NCI-H2171 treated with DMSO at 0.1 percent for 48 hours (cell line): Measurements from ENCODE around the gene JAML.

Source experiments
- DNase-seq: peaks from one replicate; lab custom pipeline; 2025; lab: John Stamatoyannopoulos, UW

The JAML gene

GRCh38 chr11:118239509-118240205, 14.8 kb upstream of the JAML start:
- DNase-seq, result peak; percentile 55

DNA sequence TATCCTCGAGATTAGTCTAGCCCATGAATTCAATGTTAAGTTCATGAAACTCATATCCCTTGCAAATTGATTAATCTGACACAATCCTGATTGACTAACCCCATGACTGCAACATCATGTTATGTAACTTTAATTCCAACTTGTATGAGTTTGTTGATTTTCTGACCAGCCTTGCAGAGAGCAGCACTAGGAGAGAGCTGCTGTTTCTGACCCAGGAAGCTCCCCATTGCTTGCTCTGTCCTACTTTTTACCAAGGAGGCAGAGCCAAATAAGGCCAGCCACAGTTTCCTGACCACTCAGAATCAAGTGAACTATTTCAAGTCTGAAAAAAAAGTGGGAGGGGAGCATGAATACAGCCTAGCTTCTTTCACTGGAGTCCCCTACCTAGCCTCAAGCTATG, 14.1 kb upstream of the JAML start:
- no peak for DNase-seq

DNA sequence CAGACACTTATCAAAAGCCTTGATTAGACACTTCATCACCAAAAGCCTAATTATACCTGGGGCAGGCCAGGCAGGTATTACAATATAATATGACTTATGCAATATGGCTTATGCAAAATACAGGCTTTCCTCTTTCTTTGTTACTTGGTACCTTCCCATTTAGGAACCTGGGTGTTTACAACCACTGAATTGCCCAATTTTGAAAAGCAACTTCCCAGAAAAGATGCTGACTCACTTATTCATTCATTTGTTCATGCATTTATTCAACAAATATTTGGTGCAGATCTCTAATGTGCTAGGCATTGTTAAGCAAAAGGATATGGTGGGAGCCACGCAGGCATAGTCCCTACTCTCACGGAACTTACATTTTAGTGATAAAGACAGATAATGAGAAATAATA, 13.6 kb upstream of the JAML start:
- DNase-seq, result no peak

DNA sequence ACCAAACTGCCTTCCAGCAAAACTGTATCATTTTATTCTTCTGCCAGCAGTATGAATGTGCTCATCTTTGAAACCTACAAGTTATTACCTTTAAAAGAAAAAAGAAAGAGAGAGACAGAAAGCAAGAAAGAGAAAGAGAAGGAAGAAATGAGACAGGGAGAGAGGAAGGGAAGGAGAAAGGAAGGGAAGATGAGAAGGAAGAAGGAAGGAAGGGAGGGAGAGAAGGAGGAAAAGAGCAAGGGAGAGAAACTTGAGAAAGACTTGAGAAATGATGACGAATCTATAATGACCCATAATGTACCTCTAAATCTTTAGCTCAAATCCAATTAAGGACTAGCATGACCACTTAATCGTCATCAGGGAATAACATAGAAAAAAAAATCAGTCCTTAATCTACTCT, 11.4 kb upstream of the JAML start:
- no peak for DNase-seq

GRCh38 chr11:118234833-118235232, 10.0 kb upstream of the JAML start:
- DNase-seq, result no peak

DNA sequence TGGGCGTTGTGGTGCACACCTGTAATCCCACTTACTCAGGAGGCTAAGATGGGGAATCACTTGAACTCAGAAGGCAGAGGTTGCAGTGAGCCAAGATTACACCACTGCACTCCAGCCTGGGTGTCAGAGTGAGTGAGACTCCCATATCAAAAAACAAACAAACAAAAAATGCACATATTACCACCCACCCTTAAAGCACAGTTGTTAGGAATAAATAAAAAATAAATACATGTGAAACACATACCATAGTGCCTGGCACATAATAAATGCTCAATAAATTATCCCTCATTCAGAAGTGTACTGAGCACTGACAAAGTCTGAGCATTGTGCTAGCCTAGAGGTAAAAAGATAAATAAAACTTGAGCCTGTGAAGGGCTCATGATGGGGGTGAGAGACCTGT, 9.0 kb upstream of the JAML start:
- no peak for DNase-seq

DNA sequence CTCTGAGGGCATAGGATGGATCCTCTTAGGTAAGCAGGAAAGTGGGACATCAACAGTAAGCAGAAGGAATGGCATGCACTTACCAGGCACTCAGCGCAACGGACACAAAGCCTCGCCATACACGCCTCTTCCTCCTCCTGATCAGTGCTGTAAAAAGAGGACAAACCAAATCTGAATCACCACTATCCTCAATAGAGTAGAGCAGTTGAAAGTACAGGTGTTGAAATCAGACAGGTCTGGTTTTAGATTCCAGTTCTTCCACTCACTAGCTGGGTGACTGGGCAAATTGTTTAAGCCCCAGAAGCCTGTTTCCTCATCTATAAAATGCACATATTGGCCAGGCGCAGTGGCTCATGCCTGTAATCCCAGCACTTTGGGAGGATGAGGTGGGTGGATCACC, 8.6 kb upstream of the JAML start:
- no peak for DNase-seq

DNA sequence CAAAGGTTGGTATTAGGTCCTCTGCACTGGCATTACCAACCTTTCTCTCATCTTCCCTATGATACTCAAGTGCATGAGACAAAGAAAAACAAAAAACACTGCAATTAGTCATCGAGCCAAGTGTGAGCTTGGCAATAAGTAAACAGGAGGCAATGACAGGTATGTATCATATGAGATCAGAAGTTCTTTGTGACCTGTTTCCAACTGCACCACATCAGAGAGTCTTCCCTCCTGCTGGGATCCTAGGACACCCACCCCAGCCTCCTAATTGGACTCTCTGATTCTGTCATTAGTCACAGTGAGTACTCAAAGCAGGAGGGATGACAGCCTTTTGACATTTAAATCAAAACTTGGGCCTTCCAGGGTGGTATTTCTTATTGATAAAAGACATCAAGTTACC, 7.8 kb upstream of the JAML start:
- no peak for DNase-seq

DNA sequence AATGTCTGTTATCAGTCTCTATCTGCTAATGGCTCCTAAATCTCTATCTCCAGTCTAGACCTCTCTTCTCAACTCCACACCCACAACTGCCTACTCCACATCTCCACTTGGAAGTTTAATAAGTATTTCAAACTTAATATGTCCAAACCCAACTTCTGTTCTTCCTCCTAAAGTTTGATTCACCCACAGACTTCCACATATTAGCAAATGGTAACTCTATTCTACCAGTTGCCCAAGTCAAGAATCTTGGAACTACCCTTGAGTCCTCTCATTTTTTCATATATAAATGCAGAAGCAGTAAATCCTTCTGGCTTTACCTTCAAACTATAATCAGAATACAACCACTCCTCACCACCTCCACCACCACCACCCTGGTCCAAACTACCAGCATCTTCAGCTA, 6.7 kb upstream of the JAML start:
- DNase-seq, result no peak

DNA sequence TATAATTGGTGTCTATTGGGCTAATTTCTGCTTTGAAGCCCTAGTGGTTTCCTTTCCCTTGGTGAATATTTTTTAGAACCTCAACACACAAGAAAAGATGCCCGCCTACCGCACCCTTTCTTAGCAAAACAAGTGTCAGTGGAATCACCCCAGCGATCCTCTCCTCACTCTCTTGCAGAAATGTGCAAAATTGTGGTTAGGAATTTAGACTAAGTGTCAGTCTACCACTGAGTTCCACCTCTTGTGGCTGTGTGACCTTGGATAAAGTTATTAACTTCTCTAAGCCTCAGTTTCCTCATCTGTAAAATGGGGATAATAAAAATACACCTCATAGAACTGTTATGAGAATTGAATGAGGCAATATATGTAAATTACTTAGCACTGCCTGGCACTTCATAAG, 5.3 kb upstream of the JAML start:
- DNase-seq, result no peak

- DNase-seq, result no peak
Observed at GRCh38 chr11:118229274-118229847, 4.5 kb upstream of the JAML start.

- no peak for DNase-seq
Observed at GRCh38 chr11:118227865-118228785, 3.3 kb upstream of the JAML start.

DNA sequence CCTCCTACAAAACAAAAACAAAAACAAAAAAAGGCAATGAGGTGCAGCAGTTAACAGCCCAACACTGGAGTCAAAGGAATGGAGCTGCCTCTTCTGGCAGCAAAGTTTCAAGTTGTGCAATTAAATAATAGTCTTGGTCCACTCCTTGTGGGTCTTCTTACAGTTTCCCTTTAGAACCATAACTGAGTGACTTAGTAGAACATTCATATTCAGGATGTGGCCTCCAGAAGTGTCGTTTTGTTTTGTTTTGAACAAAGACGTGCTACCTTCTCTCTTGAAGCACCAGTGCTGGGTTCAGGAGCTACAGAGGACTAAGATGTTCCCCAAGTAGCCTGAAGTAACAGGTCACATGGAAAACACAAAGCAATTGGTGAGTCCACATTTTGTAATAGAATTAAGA, 2.0 kb upstream of the JAML start:
- DNase-seq, result no peak

- no peak for DNase-seq
Observed at GRCh38 chr11:118226296-118226695, 1.5 kb upstream of the JAML start.

- no peak for DNase-seq
Observed at GRCh38 chr11:118223992-118224391, 819 bp downstream of the JAML start.

DNA sequence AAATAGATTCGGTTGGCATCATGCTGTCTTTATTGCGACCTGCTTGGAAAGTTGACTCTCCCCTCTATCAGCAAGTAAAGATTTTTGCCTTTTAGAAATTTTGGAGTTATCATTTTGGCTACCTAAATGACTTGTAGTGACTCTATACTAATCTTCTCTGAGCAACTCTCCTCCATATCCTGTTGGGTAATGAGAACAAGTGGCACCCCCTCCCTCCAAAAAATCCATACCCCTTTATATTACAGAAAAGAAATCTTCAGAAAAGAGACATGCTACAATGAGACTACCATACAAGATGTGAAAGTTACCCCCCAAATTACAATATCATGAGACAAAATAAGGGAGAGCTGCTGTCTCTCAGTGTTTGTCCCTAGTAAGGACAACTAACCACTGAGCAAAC, 1.2 kb downstream of the JAML start:
- DNase-seq, result no peak

DNA sequence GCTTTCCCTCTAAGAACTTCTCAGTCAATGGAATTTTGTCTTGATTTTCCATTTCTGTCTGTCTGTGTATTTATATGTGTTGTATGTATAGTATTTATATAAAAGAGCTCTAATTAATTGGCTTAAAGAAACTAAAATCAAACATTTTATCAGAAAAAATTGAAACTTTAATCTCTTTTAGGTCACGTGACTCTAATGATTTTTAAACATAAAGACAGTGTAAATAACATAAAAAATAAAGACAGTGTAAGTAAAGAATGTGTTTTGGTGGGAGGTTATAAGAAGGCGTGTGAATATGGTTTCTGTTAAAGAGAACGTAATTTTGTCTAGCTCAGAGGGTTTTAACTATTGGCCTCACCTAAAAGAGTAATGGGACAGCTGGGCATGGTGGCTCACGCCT, 2.4 kb downstream of the JAML start:
- no peak for DNase-seq

DNA sequence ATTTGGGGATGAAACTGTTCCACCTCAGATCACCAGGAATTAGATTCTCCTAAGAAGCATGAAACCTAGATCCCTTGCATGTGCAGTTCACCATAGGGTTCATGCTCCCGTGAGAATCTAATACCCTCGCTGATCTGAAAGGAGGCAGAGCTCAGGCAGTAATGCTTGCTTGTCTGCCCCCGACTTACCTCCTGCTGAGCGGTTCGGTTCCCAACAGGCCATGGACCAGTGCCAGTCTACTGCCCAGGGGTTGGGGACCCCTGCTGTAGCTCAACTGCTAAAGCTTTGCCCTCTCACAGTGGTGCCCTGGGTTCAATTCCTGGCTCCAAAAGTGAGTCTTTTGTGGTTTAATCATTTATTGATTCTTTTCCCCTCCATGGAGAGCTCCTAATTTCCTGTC, 3.4 kb downstream of the JAML start:
- no peak for DNase-seq

GRCh38 chr11:118219732-118220131, 5.1 kb downstream of the JAML start:
- no peak for DNase-seq

GRCh38 chr11:118219244-118219643, 5.6 kb downstream of the JAML start:
- no peak for DNase-seq

DNA sequence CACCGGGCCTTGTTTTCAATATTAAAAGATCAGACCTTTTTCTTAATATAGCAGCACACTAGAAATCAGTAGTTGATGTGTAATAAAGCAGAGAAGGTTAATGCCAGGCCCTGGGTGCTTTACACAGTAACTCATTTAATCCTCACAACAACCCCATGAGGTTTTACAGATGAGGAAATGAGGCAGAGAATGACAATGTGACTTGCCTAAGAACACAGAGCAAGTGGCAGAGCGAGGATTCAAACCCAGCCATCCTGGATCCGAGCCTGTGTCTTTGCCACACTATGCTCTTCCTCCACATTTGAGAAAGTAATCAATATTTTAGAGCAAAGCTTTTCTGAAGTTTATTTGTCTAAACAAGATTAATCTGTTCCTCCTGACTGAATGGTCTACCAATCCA, 7.2 kb downstream of the JAML start:
- no peak for DNase-seq

GRCh38 chr11:118216621-118217481, 8.0 kb downstream of the JAML start:
- no peak for DNase-seq
